ENCODE data around the gene SND1. TPM values are rescaled to one million over a fixed set of nuclear protein-coding genes. Genes with fewer than 3 reads are reported as not detected.

Gene SND1
- total and polyA plus RNA-seq, 7 donors, result 29.2 to 72.8 (median 48.2) TPM

GRCh38 chr7:127782654-127783559, 130.9 kb downstream of the SND1 start:
- Histone ChIP-seq H3K4me1 (peaks cover 6% of the 10 kb centered on the region), H3K4me3 (no peak overlapping the region), H3K9me3 (no peaks in the 10 kb centered on the region), H3K27ac (no peak overlapping the region), H3K27me3 (ENCODE audit: insufficient read depth in 3 of 3, low read length in 2 of 3) (no peaks in the 10 kb centered on the region), H3K36me3 (ENCODE audit: insufficient read depth in 1 of 2, low read depth in 1 of 2) (no peaks in the 10 kb centered on the region)
- no peak for ATAC-seq
- TF ChIP-seq CTCF (IDR thresholded peaks at IDR 0.05), result no peak
- 64 to 87% (median 80%) methylated on average over 3 of the region's 3 CpGs for WGBS, 3 donors
- intact Hi-C loops (cut with DNase I), result no loop called here
- no peak for DNase-seq

- ATAC-seq, result no peak
- WGBS, 3 donors, result 96 to 100% (median 100%) methylated on average over 1 of the region's 1 CpG
- no peaks in the 10 kb centered on the region for H3K36me3 ChIP-seq (ENCODE audit: insufficient read depth in 1 of 2, low read depth in 1 of 2)
- no peak for TF ChIP-seq CTCF (IDR thresholded peaks at IDR 0.05)
- no peak overlapping the region for H3K4me3 ChIP-seq
- peaks cover 6% of the 10 kb centered on the region for H3K4me1 ChIP-seq
- no peak overlapping the region for H3K27ac ChIP-seq
- intact Hi-C loops (cut with DNase I), result no loop called here
- DNase-seq, result no peak
- H3K27me3 ChIP-seq (ENCODE audit: insufficient read depth in 3 of 3, low read length in 2 of 3), result no peaks in the 10 kb centered on the region
- H3K9me3 ChIP-seq, result no peaks in the 10 kb centered on the region
Measured at GRCh38 chr7:127786184-127786583, 134.2 kb downstream of the SND1 start.

- Histone ChIP-seq H3K4me3 (no peak overlapping the region), H3K27ac (no peak overlapping the region), H3K4me1 (no peaks in the 10 kb centered on the region), H3K36me3 (ENCODE audit: insufficient read depth in 1 of 2, low read depth in 1 of 2) (no peaks in the 10 kb centered on the region), H3K9me3 (no peaks in the 10 kb centered on the region), H3K27me3 (ENCODE audit: insufficient read depth in 3 of 3, low read length in 2 of 3) (no peaks in the 10 kb centered on the region)
- no peak for DNase-seq
- intact Hi-C loops (cut with DNase I), result no loop called here
- TF ChIP-seq CTCF (IDR thresholded peaks at IDR 0.05), result no peak
- 87 to 95% (median 91%) methylated on average over 3 of the region's 3 CpGs for WGBS, 3 donors
- no peak for ATAC-seq
Measured at GRCh38 chr7:127789031-127789430, 137.0 kb downstream of the SND1 start.

GRCh38 chr7:127791446-127792189, 139.6 kb downstream of the SND1 start:
- H3K27me3 ChIP-seq (ENCODE audit: insufficient read depth in 3 of 3, low read length in 2 of 3), result no peaks in the 10 kb centered on the region
- H3K27ac ChIP-seq, result no peak overlapping the region
- no peak overlapping the region for H3K4me3 ChIP-seq
- intact Hi-C loops (cut with DNase I), result no loop called here
- DNase-seq, result no peak
- H3K9me3 ChIP-seq, result no peaks in the 10 kb centered on the region
- no peaks in the 10 kb centered on the region for H3K36me3 ChIP-seq (ENCODE audit: insufficient read depth in 1 of 2, low read depth in 1 of 2)
- 91 to 96% (median 95%) methylated on average over 6 of the region's 6 CpGs for WGBS, 3 donors
- no peak for TF ChIP-seq CTCF (IDR thresholded peaks at IDR 0.05)
- ATAC-seq, result no peak
- H3K4me1 ChIP-seq, result peaks cover 7% of the 10 kb centered on the region
